GM04503 (cell line): ENCODE measurements around the gene LORICRIN.
"Not testable (repeated sequence)": the region's sequence is repeated elsewhere in the genome, so short reads cannot be mapped to it uniquely, and the experiment has no call there.

ENCODE experiments used
- DNase-seq: peaks from one replicate; pipeline ENCODE4 v3.0.0-alpha.2; 2012; ENCODE audit warnings: low read depth

Gene LORICRIN, protein sequence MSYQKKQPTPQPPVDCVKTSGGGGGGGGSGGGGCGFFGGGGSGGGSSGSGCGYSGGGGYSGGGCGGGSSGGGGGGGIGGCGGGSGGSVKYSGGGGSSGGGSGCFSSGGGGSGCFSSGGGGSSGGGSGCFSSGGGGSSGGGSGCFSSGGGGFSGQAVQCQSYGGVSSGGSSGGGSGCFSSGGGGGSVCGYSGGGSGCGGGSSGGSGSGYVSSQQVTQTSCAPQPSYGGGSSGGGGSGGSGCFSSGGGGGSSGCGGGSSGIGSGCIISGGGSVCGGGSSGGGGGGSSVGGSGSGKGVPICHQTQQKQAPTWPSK

DNA sequence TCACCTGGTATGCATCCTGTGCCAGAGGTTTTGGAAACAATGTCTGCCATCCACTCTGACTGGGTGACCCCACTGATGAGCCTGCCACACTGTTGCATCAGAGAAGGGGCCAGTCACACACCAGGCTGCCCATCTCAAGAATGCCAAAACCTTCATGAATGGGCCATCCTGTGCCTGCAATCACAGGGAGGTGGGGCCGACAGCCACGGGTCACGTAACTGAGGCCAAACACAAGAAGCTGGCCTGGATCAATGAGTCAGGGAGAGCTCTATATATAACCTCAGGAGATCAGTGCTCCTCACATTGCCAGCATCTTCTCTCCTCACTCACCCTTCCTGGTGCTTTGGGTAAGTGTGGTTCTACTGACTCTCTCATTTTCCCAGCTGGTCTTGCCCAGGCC, at the start of gene LORICRIN:
Gene LORICRIN, plus strand, starts transcription at position 301 of the 400 bp plus-strand sequence. CDS start 1,263 bp downstream, outside the sequence.
- no peak for DNase-seq

DNA sequence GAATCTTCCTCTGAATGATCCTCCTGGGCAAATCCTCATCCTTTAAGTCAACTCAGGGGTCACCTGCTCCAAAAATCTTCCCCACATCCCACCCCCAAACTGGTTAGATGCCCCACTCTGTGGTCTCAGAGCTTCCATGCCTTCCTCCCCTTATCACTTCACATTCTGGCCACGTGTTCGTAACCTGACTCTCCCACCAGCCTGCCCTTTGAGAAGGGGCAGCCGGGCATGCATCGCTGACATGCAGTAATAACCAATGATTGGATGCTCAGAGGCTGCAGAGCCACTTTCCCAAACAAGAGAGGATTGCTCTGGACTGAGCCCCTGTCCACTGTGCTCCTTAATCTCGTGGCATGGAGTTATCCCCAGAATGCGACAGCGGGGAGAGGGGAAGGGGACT, 49.3 kb upstream of the LORICRIN start:
- no peak for DNase-seq

DNA sequence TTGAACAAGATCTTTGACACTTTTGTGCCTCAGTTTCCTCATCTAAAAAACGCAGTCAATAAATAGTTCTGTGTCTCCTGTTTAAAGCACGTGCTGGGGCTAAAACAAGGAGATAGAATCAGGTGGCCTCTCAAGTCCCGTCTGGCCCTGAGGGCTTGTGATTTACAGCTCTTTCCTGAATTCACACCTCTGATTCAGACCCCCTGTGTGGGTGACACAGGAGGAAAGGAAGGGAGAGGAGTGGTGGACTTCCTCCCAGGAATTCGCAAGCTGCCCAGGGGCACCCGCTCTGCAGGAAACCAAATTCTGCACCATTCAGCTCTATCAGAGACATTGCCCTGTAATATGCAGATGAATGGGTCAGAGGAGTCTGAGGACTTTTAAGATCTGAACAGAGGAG, 47.3 kb upstream of the LORICRIN start:
- no peak for DNase-seq

DNA sequence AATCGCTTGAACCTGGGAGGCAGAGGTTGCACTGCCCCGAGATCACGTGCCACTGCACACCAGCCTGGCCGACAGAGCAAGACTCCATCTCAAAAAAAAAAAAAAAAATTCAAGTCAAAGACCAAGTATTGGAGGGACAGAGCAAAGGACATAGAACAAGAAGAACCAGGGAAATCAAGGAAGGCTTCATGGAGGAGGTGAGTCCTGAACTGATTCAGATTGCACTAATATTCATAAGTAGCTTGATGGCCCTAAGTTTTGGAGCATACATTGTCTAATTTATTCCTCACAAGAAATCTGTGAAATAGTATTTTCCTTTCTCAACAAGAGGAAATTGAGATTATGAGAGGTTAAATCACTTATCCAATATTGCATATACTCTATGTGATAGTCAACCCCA, 46.0 kb upstream of the LORICRIN start:
- no peak for DNase-seq

DNA sequence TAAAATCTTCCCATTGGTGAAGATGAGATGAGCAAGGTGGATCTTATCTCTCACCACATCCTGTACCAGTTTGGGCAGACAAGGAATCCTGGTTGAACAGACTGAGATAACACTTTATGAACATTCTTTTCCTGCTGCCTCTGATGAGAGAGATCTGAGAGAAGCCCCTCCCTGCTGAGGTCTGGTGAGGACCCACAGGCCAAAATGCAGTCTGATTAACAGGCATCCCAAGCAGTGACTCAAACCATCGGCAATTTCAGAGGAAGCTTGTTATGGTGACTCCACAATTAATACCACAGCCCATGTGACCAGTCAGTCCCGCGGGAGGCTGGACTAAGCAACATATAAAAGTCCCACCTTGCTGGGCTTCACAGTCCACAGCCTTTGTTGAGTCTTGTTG, 42.3 kb upstream of the LORICRIN start, which contains the start of gene PRR9:
Gene PRR9, plus strand, starts transcription at position 373 of the 400 bp plus-strand sequence. CDS start 561 bp downstream, outside the sequence.
- no peak for DNase-seq

DNA sequence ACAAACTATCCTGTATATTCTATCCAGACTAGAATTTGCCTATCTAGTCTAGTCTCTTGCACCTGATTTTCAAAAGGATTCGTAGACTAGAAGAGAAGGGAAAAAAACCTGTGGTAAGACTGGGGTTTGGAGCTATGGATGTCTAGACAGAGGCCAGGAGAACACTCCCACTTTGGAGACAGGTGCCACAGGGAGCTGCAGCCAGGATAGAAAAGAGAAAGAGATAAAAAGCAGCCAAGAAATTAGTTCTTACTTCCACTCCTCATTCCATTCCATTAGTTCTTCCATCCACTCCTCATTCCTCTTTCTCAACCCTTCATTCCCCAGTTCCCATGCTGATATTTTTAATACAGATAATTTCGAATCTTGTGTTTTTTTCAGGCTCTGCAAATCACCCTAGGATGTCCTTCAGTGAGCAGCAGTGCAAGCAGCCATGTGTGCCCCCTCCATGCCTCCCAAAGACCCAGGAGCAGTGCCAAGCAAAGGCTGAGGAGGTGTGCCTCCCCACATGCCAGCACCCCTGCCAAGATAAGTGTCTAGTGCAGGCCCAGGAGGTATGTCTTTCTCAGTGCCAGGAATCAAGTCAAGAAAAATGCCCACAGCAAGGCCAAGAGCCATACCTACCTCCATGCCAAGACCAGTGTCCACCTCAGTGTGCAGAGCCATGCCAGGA, 41.6 kb upstream of the LORICRIN start:
- no peak for DNase-seq

DNA sequence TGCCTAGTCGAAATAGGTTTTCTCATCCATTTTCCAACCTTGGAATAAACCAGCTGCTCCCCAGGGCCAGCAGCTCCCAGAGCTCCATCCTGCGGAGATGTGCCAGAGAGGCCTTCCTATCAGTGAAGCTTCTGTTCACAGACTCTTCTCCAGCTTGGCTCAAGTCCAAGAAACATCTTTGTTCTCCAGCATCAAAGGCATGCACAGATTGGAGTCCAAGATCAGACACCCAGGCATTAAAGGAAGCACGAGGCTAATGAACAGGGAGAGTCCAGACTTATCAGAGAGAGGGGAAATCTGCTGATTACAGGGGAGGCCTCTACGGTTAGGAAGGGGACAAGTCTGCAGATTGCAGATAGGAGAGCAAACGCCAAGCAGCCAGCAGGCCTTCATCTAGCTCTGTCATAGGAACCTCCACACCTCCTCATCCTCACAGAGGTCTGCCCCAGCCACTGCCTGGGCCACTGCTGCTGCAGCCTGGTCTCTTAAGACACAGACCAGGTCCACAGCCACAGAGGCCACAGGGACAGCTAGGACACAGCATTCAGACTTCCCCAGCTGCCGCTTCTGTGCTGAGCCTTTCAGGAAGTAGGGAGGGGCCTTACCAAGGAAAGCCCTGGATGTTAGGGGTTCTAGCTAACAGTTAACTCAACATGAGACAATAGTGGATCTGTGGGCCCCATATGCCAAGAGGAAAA, 38.7 kb upstream of the LORICRIN start:
- no peak for DNase-seq

DNA sequence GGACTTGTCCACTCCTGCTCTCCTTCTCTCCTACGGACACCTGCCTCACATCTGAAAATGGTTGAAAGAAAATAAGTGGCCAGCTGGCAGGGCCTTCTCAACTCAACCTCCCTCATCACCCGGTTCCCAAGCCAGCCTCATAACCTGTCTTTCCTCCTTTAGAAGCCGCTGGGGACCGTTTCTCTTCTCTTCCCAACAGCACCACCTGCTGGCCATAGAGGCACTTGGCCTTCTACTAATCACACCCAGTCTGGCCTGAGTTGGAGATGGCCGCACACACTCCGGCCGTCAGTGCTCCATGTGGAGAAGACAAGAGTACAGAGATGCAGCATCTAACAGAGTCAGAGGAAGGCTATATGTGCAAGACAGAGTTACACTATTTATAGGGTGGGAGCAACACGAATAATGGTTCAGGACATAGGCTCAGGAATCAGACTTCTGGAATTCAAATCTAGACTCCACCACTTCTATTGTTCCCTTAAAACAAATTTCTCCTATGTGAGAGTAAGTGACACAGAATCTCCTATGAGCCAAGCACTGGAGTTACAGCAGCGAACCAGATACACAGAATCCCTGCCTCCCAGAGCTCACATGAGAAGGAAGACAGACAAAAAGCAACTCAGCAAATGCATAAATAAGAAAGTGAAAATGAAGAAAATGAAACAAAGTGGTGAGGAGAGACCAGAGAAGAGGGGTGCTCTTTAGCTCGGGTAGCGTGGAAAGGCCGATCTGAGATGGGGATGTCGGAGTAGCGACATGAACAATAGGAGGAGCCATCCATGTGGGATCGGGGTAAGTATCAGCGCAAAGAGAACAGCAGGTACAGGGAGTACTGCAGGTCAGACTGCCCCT, 36.2 kb upstream of the LORICRIN start:
- not testable (repeated sequence) for DNase-seq

DNA sequence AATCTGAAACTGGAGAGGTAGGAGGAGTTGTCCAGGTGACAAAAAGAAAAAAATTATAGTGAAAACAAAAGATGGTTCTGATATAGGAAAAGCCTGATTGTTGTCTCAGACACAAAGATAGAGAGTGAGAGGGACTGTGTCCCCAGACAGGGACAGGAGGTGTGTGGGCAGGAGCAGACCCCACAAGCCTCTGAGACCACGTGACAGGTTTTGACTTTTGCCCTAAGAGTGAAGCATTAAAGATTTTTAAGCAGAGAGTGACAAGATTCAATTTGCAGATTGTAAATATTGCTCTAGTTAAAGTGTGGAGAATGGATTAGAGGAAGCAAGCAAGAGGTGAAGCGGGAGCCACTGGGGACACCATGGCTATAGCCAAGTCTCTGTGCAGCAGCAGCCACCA, 31.7 kb upstream of the LORICRIN start:
- no peak for DNase-seq

DNA sequence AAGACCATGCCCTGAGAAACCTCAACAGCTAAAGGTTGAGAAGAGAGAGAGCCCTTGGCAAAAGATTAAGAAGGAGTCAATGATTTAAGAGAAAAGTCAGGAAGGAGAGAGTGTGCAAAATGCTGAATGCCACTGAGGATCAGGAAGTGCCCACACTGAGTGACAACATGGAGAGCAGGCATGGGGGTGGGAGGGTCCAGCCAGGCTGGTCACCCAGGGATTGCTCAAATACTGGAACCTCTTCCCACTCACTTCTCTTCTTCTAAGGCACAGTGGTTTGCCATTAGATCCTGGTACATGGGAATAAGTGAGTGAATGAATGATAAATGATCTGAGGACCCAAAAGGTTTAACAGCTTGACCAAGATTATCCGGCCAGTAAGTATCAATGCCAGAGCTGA, 31.0 kb upstream of the LORICRIN start:
- no peak for DNase-seq

DNA sequence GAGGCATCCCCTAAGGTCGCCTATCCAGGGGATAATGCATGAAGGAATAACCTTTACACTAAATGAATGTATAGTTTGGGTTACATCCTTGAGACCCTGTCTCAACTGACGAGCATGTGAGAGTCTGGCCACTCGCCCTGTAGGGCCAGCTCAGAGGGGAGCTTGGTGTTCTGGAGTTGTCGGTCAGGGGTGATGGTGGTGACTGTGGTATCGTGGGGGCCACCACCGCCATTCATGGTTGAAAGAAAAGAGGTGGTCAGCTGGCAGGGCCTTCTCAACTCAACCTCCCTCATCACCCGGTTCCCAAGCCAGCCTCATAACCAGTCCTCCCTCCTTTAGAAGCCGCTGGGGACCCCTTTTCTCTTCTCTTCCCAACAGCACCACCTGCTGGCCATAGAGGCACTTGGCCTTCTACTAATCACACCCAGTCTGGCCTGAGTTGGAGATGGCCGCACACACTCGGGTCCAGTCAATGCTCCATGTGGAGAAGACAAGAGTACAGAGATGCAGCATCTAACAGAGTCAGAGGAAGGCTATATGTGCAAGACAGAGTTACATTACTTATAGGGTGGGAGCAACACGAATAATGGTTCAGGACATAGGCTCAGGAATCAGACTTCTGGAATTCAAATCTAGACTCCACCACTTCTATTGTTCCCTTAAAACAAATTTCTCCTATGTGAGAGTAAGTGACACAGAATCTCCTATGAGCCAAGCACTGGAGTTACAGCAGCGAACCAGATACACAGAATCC, 30.2 kb upstream of the LORICRIN start:
- DNase-seq = not testable (repeated sequence)

DNA sequence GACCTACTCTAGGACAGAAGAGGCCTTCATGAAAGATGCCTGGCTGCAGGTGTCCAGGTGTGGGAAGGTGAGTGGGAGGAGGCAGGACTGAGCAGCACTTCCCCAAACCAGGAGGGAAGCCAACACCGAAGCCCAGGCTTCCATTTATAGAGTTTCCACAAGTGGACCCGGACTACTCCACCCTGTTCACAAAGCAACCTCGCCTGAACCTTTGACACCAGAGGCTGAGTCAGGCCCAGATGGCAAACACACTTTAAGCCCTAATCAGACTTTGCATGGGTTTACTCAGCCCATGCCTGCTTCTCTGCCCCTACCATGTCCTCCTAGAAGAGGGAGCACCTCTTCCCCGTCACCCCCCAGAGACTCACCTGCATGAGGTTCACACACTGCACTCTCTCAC, 28.1 kb upstream of the LORICRIN start:
- DNase-seq = no peak

DNA sequence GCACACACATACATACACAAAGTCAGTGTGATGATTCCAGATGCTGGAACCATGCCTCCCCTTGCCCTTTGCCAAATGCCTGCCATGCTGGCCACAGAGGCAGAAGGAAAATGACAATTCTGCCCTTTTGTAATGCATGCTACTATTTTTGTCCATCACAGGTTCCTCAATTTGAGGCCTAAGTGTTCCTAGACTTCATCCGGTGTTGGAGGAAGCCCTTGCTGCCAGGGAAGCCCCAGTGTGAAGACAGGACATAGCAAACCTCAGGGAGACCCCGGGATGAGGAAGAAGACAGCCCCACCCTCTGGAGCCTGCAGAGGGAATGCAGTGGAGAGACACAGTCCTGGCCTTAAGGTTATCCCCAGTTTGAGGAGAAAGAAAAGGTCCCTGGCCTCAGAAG, 27.7 kb upstream of the LORICRIN start:
- DNase-seq = no peak

DNA sequence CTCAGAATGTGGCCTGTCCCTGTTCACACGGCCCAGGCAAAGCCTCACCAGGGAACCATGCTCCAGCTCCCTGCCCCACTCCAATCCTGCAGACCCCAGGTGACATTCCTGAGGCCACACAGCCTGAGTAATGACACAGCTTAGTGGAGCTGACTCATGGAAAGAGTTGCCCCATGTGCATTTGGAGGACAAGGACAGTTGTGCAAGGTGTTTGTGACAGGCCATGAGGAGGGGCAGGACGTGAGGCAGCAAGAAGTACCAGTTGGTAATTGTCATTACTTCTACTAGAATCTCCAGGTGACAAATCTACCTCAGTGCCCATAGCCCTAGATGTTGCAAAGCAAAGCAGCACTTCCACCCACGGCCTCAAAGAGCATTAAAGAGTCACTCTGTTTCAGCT, 26.9 kb upstream of the LORICRIN start:
- no peak for DNase-seq

DNA sequence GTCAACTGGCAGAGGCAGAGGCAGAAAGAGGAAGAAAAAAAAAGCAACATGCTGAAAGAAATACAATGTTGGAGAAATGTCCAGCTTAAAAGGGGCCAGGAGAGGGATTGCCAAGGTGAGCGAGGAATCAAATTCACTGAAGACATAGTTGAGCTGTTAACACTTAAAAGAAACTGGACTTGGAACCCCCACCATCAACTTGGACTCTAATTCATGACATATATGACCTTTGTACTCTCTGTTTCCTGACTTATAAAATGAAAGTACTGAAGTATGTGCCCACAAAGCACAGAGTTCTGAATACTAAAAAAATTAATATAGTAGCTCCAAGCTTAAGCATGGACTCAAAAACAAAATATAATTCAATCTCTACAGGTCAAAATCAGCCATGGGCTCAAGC, 26.0 kb upstream of the LORICRIN start:
- no peak for DNase-seq

DNA sequence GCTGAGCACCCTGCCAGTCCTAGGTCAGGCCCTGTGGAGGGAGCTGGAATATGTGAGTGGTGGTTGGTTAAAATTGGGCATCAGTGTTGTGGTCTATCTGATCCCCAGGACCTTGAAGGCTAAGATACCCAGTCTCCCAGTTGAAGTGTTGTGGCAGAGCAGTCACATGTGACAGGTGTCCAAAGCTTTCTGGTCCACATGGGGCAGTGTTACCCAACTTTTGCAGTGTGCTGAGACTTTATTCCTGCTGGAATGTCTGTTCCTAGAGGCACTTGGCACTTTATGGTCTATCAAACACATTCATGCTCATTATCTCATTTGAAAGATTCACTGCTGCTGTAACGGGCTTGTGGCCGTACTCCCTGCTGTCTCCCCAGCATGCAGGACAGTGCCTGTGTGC, 21.0 kb upstream of the LORICRIN start:
- no peak for DNase-seq

DNA sequence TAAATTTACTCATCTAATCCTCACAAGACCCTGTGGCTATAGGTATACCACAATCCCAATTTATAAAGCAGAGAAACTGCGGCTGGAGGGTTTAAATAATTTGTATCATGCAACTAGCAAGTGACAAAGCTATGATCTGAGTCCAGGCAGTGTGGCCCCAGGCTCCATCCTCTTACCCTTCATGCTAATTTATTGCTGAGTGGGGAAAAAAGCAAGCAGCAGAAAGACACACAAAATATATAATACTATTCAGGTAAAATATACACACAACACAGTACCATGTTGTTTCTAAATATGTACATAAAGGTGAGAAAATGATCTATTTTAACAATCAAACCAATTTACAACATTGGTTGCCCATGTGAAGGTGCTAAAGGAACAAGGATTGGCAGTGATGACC, 17.3 kb upstream of the LORICRIN start:
- no peak for DNase-seq

DNA sequence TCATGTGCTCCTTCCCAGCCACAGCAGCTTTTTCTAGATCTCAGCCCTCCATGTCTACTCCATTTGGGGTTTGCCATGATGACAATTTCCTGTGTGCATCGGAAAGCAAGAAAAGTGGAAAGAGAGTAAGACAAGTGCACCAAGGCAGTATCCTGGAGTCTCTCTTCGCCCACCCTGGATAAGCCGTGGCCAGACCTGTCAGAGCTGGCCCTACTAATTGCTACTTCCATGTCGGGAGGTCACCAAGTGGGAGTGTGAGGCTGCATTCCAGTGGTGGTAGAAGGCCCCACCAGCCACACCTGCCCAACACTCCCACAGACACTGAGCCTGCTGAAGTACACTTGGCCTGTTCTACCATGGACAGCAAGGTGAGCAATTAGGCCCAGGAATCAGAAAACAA, 14.0 kb upstream of the LORICRIN start:
- no peak for DNase-seq

DNA sequence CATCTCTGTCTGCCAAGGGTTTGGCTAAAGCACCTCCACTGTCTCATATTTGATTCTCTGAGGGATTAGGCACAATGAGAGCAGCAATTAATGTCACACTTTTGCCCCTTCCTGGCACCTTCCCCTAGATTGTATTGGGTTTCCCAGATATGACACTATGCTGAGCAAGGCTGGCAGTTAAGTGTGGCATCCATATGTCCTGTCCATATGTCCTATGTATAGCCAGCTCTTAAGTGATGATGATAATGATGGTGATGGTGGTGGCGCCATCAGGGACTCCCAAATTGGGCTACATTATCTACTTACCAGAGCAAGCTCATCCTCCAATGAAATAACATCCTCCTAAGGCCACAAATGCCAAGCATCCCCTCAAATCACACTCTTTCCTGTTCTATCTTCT, 13.5 kb upstream of the LORICRIN start:
- DNase-seq = no peak

DNA sequence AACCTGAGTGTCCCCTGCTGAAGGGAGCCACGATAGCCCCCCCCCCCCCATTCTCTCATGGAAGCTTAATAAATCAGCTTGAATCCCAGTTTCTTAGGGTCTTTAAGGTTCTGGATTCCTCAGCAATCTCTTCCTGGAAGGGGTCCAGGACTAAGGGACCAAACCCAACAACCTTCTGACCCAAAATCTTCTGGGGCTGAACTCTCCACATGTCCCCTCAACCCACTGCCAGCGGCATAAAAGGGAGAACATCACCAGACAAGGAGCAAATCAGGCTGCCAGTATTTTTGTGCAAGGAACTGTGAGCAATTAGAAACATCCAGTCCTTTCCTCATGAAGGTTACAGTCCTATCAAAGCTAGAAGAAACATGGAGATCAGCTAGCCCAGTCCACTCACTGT, 12.7 kb upstream of the LORICRIN start:
- no peak for DNase-seq

DNA sequence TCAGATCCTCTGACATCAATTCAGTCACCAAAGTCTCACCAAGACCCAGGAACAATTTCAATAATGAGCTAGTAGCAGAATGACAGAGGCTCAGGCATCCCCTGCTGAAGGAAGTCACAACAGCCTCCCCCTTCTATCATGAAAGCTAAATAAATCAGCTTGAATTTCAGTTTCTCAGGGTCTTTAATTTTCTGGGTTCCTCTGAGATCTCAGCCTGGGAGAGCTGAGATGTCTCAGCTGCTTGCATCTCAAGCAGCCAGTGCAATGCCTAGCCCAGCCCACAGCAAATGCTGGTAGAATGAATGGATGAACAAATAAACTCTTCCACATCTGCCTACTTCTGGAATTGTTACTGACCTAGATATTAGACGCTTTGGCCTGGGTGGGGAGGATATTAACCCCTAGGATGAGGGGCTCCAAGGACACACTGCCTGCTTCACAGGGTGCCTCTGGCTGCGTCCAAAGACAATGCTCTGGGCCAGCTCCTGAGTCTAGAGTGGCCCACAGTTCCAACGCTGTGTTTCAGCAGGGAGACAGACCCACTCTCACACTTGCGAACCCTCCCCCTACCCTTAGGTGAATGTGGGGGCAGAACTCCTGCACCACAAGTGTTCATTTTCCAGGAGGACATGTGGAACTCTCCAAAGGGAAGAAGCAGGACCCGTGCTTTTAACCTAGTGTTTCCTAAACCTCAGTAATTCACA, 11.2 kb upstream of the LORICRIN start:
- DNase-seq = no peak
